GM13976 (cell line): ENCODE data around the gene STAT2.

ENCODE experiments used
- DNase-seq: peaks from one replicate; pipeline ENCODE4 v3.0.0; 2012; ENCODE audit warnings: low spot score
- CTCF ChIP-seq: IDR thresholded peaks from 2 replicates; pipeline ENCODE4 v1.5.1; 2012; ENCODE audit warnings: borderline replicate concordance, mild to moderate bottlenecking; ENCODE audit not compliant: insufficient read depth; ENCODE audit errors: extremely low read depth, missing control alignments, control extremely low read depth
- in situ Hi-C: fragments of 300-500 bp; cut with MboI; formaldehyde crosslinking; loops from one replicate; pipeline ENCODE4 v1.12.0; 2022; ENCODE audit warnings: low sequenced_read_pairs, mixed read lengths, inconsistent platforms; ENCODE audit not compliant: unreplicated experiment

The STAT2 gene

DNA sequence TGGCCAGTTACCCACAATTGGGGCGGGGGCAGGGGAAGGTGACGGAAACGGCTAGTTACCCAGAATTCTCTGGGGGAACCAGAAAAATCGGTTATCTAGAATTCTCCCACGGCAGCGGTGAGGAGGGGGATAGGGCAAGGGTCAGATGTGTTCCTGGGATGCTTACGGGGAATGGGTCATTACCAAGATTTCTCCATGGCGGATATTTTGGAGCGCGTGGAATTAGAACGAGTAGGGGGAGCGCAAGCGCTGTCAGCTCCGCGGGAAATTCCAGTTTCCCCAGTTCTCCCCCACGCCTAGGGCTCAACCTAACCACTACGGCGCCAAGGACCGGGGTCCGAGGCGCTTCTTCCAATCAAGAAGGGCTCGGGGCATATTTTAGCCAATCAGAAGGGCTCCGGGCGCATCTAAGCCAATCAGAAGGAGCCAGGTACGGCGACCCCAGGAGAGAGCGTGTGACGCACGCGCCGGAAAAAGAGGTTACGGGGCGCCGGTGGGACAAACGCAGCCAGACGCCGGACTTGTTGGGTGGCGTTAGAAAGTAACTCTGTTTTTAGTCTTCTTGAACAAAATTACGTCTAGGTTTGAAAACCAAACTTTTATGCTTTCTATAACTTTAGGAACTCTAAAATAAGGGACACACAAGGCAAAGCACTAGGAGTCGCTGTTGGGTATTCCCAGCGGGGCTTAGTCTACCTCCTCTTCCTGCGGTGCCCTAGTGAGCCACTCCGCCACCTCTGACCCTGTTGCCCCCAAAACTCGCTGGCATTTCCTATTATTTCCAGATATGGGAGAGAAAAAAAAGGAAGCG, 26.0 kb downstream of the STAT2 start, which contains the start of gene PAN2:
Gene PAN2 (minus strand): TSS at position 322 of the 811 bp plus-strand sequence. CDS start 906 bp downstream, outside the sequence.
- DNase-seq, result peak; percentile 97
- in situ Hi-C loops, result no loop called here
- TF ChIP-seq CTCF, result peak; percentile 32

DNA sequence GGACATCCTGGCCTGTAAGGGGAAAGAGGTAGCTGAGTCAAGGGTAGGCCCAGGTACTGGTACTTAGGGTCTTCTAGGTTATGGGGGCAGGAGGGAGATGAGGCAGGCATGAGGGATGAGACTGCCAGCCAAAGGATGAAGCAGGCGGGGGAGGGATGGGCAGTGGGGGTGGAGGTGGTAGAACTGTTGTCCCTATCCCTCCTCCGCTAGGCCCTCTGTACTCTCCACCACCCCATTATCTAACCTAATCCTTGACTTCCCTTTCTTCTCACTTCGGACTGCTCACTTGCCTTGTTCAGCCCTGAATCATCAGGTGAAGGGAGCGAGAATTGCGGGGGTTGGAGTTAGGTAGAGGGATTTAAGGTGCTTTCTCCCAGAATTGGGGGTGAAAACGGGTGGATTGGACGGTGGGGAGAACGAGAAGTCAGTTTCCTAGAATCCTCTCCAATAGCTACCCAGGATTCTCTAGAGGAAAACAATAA, 26.7 kb downstream of the STAT2 start:
- TF ChIP-seq CTCF, result no peak
- DNase-seq, result peak; percentile 34
- in situ Hi-C loops, result no loop called here

DNA sequence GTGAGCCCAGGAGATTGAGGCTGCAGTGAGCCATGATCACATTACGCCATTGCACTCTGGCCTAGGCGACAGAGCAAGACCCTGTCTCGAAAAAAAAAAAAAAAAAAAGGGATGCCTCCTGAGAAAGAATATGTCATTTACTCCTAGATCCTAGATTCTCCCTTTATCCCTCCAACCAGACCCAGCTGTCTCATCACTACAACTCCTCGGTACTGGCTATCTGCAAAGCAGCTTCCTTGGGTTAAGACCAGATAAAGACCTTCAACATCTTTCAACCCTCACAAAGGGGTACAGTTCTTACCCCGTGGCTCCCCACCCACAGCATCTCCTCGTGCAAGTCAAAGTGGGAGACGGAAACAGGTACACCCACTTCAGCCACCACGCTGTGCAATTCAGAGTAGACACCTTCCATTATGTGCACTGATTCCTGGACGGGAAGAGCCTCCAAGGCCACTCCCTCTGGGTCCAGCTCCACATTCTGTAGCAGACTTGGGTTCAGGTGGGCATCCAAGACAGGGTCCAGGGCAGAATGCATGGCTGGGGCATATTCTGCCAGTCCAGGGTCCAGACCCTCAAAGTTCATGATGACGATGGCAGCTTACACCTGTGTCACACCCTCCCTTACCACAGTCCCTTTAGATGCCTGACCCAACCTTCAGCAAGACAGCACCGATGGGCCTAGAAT, 27.3 kb downstream of the STAT2 start:
- no peak for DNase-seq
- TF ChIP-seq CTCF, result no peak
- in situ Hi-C loops, result no loop called here

DNA sequence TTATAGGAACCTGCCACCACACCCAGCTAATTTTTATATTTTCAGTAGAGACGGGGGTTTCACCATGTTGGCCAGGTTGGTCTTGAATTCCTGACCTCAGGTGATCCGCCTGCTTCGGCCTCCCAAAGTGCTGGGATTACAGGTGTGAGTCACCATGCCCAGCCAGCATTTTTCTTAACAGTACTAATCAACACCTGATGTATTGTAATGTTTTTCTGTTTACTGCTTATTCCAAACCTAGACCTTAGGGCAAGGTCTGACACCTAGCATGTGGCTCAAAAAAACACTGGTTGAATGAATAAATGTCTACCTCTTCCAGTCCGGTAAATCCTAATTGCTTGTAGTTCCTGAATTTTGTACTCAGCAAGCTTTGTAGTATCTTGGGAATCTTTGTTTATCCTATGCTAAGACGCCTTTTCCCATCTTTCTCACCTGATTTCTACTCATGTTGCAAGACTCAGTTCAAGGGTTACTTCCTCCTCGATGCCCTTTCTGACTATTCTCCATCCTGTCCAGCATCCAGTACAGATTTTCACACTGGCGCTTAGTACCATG, 28.9 kb downstream of the STAT2 start:
- no peak for DNase-seq
- no peak for TF ChIP-seq CTCF
- in situ Hi-C loops, result no loop called here

GRCh38 chr12:56326533-56326932, 33.4 kb downstream of the STAT2 start:
- in situ Hi-C loops, result no loop called here
- DNase-seq, result no peak
- TF ChIP-seq CTCF, result no peak

- no peak for TF ChIP-seq CTCF
- no peak for DNase-seq
- in situ Hi-C loops, result no loop called here
These were observed 33.8 kb downstream of the STAT2 start for GRCh38 chr12:56326126-56326525.
